Thoracic aorta (tissue), 2 donors: ENCODE results near the gene P2RX3. TPM values are rescaled to one million over a fixed set of nuclear protein-coding genes. Genes with fewer than 3 reads are reported as not detected.

Experiments
- ATAC-seq: fragments of 150-250 bp; one replicate; pipeline ENCODE4 v1.8.0; 2017; ENCODE audit warnings: low read depth; ENCODE audit not compliant: insufficient number of reproducible peaks, low FRiP score
- DNase-seq: peaks from one replicate; pipeline ENCODE4 v3.0.0-alpha.2; 2020; ENCODE audit warnings: low spot score
- H3K27ac ChIP-seq, 2 donors: fragments of 200-600 bp; sonication (generic); 1 replicate in 1 of 2; 2 replicates in 1 of 2; pipeline ENCODE4 v1.5.1; 2016; ENCODE audit warnings: mild to moderate bottlenecking in 2 of 2, moderate library complexity in 2 of 2
- H3K27me3 ChIP-seq: fragments of 200-600 bp; sonication (generic); replicated peaks from 2 replicates; pipeline ENCODE4 v1.6.0; 2016; ENCODE audit warnings: mild to moderate bottlenecking; ENCODE audit not compliant: insufficient read depth
- H3K36me3 ChIP-seq: fragments of 200-600 bp; sonication (generic); one replicate; pipeline ENCODE4 v1.5.1; 2016
- H3K4me1 ChIP-seq, 2 donors: fragments of 200-600 bp; sonication (generic); 1 replicate in 1 of 2; 2 replicates in 1 of 2; pipeline versions ENCODE4 v1.5.1 to v1.6.0; 2016; ENCODE audit warnings: low read depth in 2 of 2, mild to moderate bottlenecking in 1 of 2; ENCODE audit not compliant: control insufficient read depth in 1 of 2
- H3K4me3 ChIP-seq: fragments of 200-600 bp; sonication (generic); 2 replicates; pipeline ENCODE4 v1.5.1; 2016; ENCODE audit warnings: mild to moderate bottlenecking
- H3K9me3 ChIP-seq: fragments of 200-600 bp; sonication (generic); 2 replicates; pipeline ENCODE4 v1.5.1; 2016
- total RNA-seq, 2 donors: library from RNA; depleted of rRNA; stranded (reverse); fragments of >200 nt; gene quantifications; one replicate each; pipeline versions ENCODE4 v1.1.0 to v1.2.3, GENCODE V29; 2016
- TF ChIP-seq, protein P1 (sequence below): fragments of 200-600 bp; sonication (generic); IDR thresholded peaks from one replicate; pipeline ENCODE4 v1.5.1; 2019; ENCODE audit warnings: antibody characterized with exemption

Gene P2RX3
- total RNA-seq, 2 donors from 2014 or later = not detected

DNA sequence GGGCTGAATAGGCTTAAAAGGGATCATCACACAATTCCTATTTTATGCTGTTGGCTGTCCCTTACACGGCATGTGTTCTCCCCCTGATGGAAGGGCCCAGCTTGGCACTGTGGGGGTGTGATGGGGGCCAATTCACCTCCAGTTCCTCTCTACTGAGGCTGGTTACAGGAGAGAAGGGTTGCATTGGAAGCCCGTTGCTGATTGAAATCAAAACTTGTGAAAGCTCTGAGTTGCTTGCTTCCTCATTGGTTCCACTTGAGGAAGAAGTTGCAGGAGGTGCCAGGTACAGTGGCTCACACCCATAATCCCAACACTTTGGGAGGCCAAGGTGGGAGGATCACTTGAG, 65.6 kb downstream of the P2RX3 start:
- Histone ChIP-seq H3K9me3 (no peaks in the 10 kb centered on the region), H3K36me3 (peaks cover 18% of the 10 kb centered on the region), H3K4me1 (no peaks in the 10 kb centered on the region), H3K4me3 (no peak overlapping the region), H3K27me3 (no peaks in the 10 kb centered on the region), H3K27ac (no peak overlapping the region)
- TF ChIP-seq, protein P1, sequence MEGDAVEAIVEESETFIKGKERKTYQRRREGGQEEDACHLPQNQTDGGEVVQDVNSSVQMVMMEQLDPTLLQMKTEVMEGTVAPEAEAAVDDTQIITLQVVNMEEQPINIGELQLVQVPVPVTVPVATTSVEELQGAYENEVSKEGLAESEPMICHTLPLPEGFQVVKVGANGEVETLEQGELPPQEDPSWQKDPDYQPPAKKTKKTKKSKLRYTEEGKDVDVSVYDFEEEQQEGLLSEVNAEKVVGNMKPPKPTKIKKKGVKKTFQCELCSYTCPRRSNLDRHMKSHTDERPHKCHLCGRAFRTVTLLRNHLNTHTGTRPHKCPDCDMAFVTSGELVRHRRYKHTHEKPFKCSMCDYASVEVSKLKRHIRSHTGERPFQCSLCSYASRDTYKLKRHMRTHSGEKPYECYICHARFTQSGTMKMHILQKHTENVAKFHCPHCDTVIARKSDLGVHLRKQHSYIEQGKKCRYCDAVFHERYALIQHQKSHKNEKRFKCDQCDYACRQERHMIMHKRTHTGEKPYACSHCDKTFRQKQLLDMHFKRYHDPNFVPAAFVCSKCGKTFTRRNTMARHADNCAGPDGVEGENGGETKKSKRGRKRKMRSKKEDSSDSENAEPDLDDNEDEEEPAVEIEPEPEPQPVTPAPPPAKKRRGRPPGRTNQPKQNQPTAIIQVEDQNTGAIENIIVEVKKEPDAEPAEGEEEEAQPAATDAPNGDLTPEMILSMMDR = no peak
- DNase-seq (no peak), ATAC-seq (no peak)

DNA sequence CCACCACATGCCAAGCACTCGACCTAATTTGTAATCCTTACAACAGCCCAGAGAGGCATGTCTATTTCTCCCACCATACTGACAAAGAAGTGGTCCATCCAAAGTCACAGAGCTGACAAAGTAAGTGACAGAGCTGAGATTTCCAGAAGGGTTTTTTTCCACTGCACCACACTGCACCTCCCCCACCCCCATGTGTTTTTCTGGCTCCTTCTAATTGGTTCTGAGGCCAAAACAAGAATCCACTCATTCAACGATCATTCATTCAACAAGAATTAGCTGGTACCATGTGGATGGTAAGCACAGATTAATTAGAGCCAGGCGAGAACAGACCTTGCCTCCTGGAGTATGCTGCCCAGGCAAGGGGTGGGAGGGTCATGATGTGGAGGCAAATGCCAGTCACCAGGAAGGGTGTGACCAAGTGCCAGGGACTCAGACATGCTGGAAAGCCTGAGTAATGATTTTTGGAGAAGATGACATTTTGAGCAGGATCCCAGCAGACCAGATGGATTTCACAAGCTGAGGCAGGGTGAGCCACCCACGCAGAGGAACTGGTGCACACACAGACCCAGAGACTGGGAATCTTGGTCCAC, 67.2 kb downstream of the P2RX3 start:
- H3K4me3 ChIP-seq = no peak overlapping the region
- H3K4me1 ChIP-seq = no peaks in the 10 kb centered on the region
- no peaks in the 10 kb centered on the region for H3K27me3 ChIP-seq
- TF ChIP-seq, protein P1 = no peak
- H3K27ac ChIP-seq = no peak overlapping the region
- H3K36me3 ChIP-seq = peaks cover 34% of the 10 kb centered on the region
- no peaks in the 10 kb centered on the region for H3K9me3 ChIP-seq
- ATAC-seq (no peak), DNase-seq (no peak)

DNA sequence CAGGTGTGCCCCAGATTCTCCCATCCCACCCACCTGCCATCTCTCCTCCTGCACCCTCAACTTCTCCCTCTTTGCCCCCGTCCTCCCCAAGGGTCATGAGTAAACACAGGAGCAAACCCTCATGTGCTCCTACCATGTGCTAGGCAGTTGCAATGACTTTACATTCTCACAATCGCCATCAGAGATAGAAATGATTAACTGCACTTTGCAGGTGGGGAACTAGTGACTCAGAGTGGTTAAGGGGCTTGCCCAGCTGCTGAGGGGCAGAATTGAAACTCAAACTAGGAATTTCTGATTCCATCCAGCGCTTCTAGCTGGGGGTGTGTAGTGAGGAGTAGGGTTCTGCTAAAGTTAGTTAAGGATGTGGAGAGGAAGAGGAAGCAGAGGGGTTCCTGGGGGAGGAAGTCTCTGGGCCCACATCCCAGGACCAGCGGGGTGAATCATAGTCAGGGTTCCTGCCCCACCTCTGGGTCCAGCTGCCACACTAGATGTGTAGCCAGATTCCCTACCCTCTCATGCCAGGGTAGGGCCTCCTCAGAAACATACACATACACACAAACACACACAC, 68.3 kb downstream of the P2RX3 start:
- no peaks in the 10 kb centered on the region for H3K4me1 ChIP-seq
- TF ChIP-seq, protein P1 = no peak
- H3K27me3 ChIP-seq = no peaks in the 10 kb centered on the region
- DNase-seq (no peak), ATAC-seq (no peak)
- no peak overlapping the region for H3K4me3 ChIP-seq
- H3K36me3 ChIP-seq = peaks cover 40% of the 10 kb centered on the region
- H3K9me3 ChIP-seq = no peaks in the 10 kb centered on the region
- no peak overlapping the region for H3K27ac ChIP-seq

DNA sequence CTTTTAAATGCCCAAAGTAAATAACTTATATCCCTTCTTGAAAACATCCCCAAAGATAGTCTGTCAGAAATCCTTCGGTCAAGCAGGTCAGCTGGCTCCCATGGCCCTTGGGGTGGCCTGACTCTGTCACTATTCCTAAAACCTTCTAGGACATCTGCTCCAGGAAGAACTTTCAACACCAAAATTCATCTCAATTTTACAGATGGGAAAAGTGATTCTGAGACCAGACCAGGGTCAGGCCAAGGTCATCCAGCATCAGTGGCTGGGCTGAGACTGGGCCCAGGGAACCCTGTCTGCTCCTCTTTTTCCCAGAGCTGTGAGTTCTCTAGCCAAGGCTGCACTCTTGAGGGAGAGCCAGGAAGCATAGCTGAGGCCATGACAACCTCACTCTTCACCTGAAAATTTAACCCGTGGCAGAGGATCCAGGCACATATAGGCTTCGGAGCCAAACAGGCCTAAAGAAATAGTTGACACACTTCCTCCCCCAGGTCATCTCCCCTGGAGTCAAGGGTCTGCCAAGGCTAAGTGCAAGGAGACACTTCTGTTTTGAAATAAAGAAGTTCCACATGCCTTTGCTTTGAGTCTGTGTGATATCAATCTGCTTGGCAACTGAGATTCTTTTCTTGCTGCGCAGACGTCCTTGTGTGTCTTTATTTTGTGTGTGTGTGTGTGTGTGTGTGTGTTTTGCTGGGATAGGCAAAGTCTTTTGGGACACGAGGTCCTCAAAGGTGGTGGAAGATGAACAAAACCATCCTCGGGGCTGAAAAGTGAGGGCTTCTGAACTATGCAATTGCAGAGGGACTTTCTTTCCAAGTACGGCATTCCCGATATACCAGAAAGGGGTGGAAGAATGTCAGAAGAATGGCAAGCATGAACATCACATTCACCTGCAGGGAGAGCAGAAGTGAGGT, 69.1 kb downstream of the P2RX3 start:
- ATAC-seq = no peak
- Histone ChIP-seq H3K27me3 (no peaks in the 10 kb centered on the region), H3K4me3 (no peak overlapping the region), H3K4me1 (no peaks in the 10 kb centered on the region), H3K27ac (no peak overlapping the region), H3K36me3 (peaks cover 40% of the 10 kb centered on the region), H3K9me3 (no peaks in the 10 kb centered on the region)
- no peak for DNase-seq
- TF ChIP-seq, protein P1 = no peak

DNA sequence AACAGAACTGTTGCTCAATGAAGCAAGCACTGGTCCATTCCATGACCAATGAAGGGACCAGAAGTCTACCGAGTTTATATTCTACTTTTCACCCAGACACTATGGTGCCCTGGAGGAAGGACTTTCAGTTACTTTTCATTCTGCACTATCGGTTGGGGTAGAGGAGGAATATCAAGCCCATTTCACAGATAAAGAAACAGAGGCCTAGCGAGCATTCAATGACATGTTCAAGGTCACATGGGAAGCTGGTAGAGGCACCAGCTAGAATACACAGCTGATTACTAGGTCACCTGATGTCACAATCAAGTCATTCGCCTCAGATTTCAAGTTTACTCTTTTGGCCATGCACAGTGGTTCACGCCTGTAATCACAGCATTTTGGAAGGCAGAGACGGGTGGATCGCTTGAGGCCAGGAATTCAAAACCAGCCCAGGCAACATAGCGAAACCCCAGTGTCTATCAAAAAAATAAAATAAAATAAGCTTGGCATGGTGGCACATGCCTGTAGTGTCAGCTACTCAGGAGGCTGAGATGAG, 69.9 kb downstream of the P2RX3 start:
- no peaks in the 10 kb centered on the region for H3K9me3 ChIP-seq
- no peak overlapping the region for H3K4me3 ChIP-seq
- ATAC-seq = no peak
- no peak for DNase-seq
- H3K4me1 ChIP-seq = no peaks in the 10 kb centered on the region
- H3K27me3 ChIP-seq = no peaks in the 10 kb centered on the region
- TF ChIP-seq, protein P1 = no peak
- H3K27ac ChIP-seq = no peak overlapping the region
- peaks cover 47% of the 10 kb centered on the region for H3K36me3 ChIP-seq
